B cell (primary cell): ENCODE data around the gene NAPB. TPM values are rescaled to one million over a fixed set of nuclear protein-coding genes. Genes with fewer than 3 reads are reported as not detected.

ENCODE experiments used
- ATAC-seq: fragments of 200-7000 bp; cut with Tn5 transposase; one replicate; pipeline ENCODE4 v1.10.0; 2021; ENCODE audit warnings: low read depth, mild to moderate bottlenecking, moderate number of reproducible peaks, moderate library complexity
- CTCF ChIA-PET: fragments of 350-600 bp; sonication (Branson Sonifier 250); formaldehyde crosslinking; loops from one replicate; lab custom pipeline; 2021; ENCODE audit warnings: antibody characterized with exemption, inconsistent platforms; lab: Charles Lee
- POLR2A ChIA-PET: fragments of 350-600 bp; sonication (Branson Sonifier 250); formaldehyde crosslinking; loops from one replicate; lab custom pipeline; 2021; ENCODE audit warnings: antibody characterized with exemption; lab: Charles Lee
- DNase-seq: peaks from one replicate; pipeline ENCODE4 v3.0.0; 2013
- H2AFZ ChIP-seq: 2 replicates; pipeline ENCODE4 v1.6.1; 2012; ENCODE audit warnings: mild to moderate bottlenecking, low read depth, low read length; ENCODE audit not compliant: insufficient read depth, poor library complexity, severe bottlenecking
- H3K27ac ChIP-seq, 2 donors: 1 replicate in 1 of 2; 2 replicates in 1 of 2; pipeline ENCODE4 v1.5.1; 2012 to 2013; ENCODE audit warnings: low read length in 2 of 2, mild to moderate bottlenecking in 2 of 2, moderate library complexity in 1 of 2
- H3K27me3 ChIP-seq, 4 experiments: fragments of 200-600 bp in 1 of 4; sonication (generic) in 1 of 4; replicated peaks in 1 of 4; 1 replicate in 2 of 4; 2 replicates in 2 of 4; pipeline versions ENCODE4 v1.6.1 to v1.7.0; 2013 to 2016; ENCODE audit warnings: low read length in 3 of 4, mild to moderate bottlenecking in 2 of 4, mixed read lengths in 1 of 4, moderate library complexity in 1 of 4; ENCODE audit not compliant: insufficient read depth in 4 of 4, control insufficient read depth in 3 of 4; ENCODE audit errors: control extremely low read depth in 1 of 4
- H3K36me3 ChIP-seq, 2 experiments: replicated peaks in 1 of 2; 1 replicate in 1 of 2; 2 replicates in 1 of 2; pipeline versions ENCODE4 v1.6.1 to v1.7.1; 2013; ENCODE audit warnings: low read length in 1 of 2; ENCODE audit not compliant: insufficient read depth in 2 of 2, control insufficient read depth in 1 of 2; ENCODE audit errors: control extremely low read depth in 1 of 2, extremely low read depth in 1 of 2
- H3K4me1 ChIP-seq, 2 donors: fragments of 200-600 bp in 1 of 2; sonication (generic) in 1 of 2; 1 replicate in 1 of 2; 2 replicates in 1 of 2; pipeline versions ENCODE4 v1.5.1 to v1.6.1; 2013 to 2017; ENCODE audit warnings: low read length in 2 of 2; ENCODE audit not compliant: control insufficient read depth in 2 of 2, insufficient read depth in 2 of 2
- H3K4me2 ChIP-seq: replicated peaks from 2 replicates; pipeline ENCODE3; 2012; ENCODE audit warnings: mild to moderate bottlenecking, low read depth, low read length; ENCODE audit not compliant: poor library complexity, severe bottlenecking
- H3K4me3 ChIP-seq, 5 experiments: fragments of 200-600 bp in 1 of 5; sonication (generic) in 1 of 5; 1 replicate in 3 of 5; 2 replicates in 2 of 5; pipeline versions ENCODE4 v1.5.1 to v1.7.0; 2011 to 2016; ENCODE audit warnings: low read length in 4 of 5, mild to moderate bottlenecking in 4 of 5, low read depth in 2 of 5, control low read depth in 1 of 5, moderate library complexity in 1 of 5; ENCODE audit not compliant: insufficient read depth in 1 of 5; ENCODE audit errors: control extremely low read depth in 1 of 5, extremely low read depth in 1 of 5
- H3K79me2 ChIP-seq: fragments of 200-600 bp; sonication (generic); one replicate; pipeline ENCODE4 v1.6.0; 2016; ENCODE audit warnings: low read length; ENCODE audit not compliant: control insufficient read depth, insufficient read depth
- H3K9ac ChIP-seq: fragments of 200-600 bp; sonication (generic); 2 replicates; pipeline ENCODE4 v1.6.1; 2017; ENCODE audit warnings: mild to moderate bottlenecking, low read length, moderate library complexity
- H3K9me3 ChIP-seq, 3 donors: one replicate each; pipeline versions ENCODE4 v1.6.1 to v1.7.1; 2013; ENCODE audit warnings: low read length in 2 of 3; ENCODE audit not compliant: control insufficient read depth in 2 of 3, insufficient read depth in 1 of 3; ENCODE audit errors: control extremely low read depth in 1 of 3
- H4K20me1 ChIP-seq: 2 replicates; pipeline ENCODE4 v1.6.0; 2012; ENCODE audit warnings: mild to moderate bottlenecking, low read length; ENCODE audit not compliant: insufficient read depth, control insufficient read depth, poor library complexity, severe bottlenecking
- H3K27ac Mint-ChIP-seq: one replicate; pipeline ENCODE4 v1.8.0; 2021; ENCODE audit warnings: mixed read lengths
- H3K27me3 Mint-ChIP-seq: one replicate; pipeline ENCODE4 v1.8.0; 2021; ENCODE audit warnings: mixed read lengths
- H3K4me1 Mint-ChIP-seq: one replicate; pipeline ENCODE4 v1.8.0; 2021; ENCODE audit warnings: mixed read lengths
- H3K4me3 Mint-ChIP-seq: one replicate; pipeline ENCODE4 v1.8.0; 2021; ENCODE audit warnings: mixed read lengths
- H3K9me3 Mint-ChIP-seq: one replicate; pipeline ENCODE4 v1.8.0; 2022; ENCODE audit warnings: mixed read lengths; ENCODE audit not compliant: insufficient read depth
- CTCF ChIP-seq: fragments of 200-600 bp; IDR thresholded peaks from one replicate; pipeline ENCODE4 v1.8.0; 2022; ENCODE audit warnings: antibody characterized with exemption, mild to moderate bottlenecking
- EZH2 ChIP-seq: IDR thresholded peaks from 2 replicates; pipeline ENCODE4 v1.6.1; 2012; ENCODE audit warnings: borderline replicate concordance, low read depth, mild to moderate bottlenecking, moderate library complexity, low read length; ENCODE audit not compliant: insufficient read depth, poor library complexity, severe bottlenecking
- WGBS: methylation state at CpG from one replicate; pipeline ENCODE4 v1.1.5; 2013; ENCODE audit warnings: missing lambda C conversion rate; ENCODE audit not compliant: insufficient coverage; 5-methylcytosine and 5-hydroxymethylcytosine counted together
- intact Hi-C: fragments of 100-400 bp; cut with micrococcal nuclease; formaldehyde crosslinking; loops from one replicate; pipeline ENCODE4 v1.10.0; 2022
- polyA plus RNA-seq: library from polyadenylated mRNA; depleted of rRNA; stranded (reverse); fragments of >200 nt; gene quantifications from 2 replicates; pipeline ENCODE4 v1.2.3, GENCODE V29; 2012
- total RNA-seq, 2 donors: library from RNA; stranded (reverse); fragments of 120-200 nt in 1 of 2; gene quantifications; 1 replicate in 1 of 2; 2 replicates in 1 of 2; pipeline versions ENCODE4 v1.2.3 to v1.2.4, GENCODE V29; 2013 to 2022

The NAPB gene
- total and polyA plus RNA-seq, 2 donors (not counting 1 experiment from before 2014, with no cell fraction given), result 4.1 to 13.0 TPM

- no peak overlapping the region for H2AFZ ChIP-seq
- H3K27ac ChIP-seq, result no peak overlapping the region
- H3K4me2 ChIP-seq, result no peak overlapping the region
- no CpG with 5 or more reads among the region's 1 CpG for WGBS
- ATAC-seq, result no peak
- H3K4me1 ChIP-seq, result peaks cover 0 to 3% of the 10 kb centered on the region in 2 donors
- H3K27ac Mint-ChIP-seq, result no peak overlapping the region
- no peaks in the 10 kb centered on the region for H3K9me3 Mint-ChIP-seq
- no peak overlapping the region for H3K4me3 ChIP-seq
- H3K9me3 ChIP-seq, result no peaks in the 10 kb centered on the region
- H3K4me3 Mint-ChIP-seq, result no peak overlapping the region
- H3K27me3 Mint-ChIP-seq, result no peaks in the 10 kb centered on the region
- no peaks in the 10 kb centered on the region for H3K27me3 ChIP-seq
- no peak for TF ChIP-seq CTCF
- H3K79me2 ChIP-seq, result no peaks in the 10 kb centered on the region
- no peak overlapping the region for H3K9ac ChIP-seq
- no peaks in the 10 kb centered on the region for H4K20me1 ChIP-seq
- no peak for DNase-seq
- peaks cover 4% of the 10 kb centered on the region for H3K4me1 Mint-ChIP-seq
- intact Hi-C loops, result no loop called here
- H3K36me3 ChIP-seq, result peaks cover 0 to 31% of the 10 kb centered on the region in 2 experiments
- CTCF ChIA-PET, result interaction anchor here (2.2 kb wide), 1 partner anchor 41 kb away, joined by 9 read pairs; no protein-coding TSS in a partner anchor
- POLR2A ChIA-PET, result no interaction called here
These were observed 31.1 kb downstream of the NAPB start for GRCh38 chr20:23390091-23390774.

GRCh38 chr20:23387118-23387443, 34.2 kb downstream of the NAPB start:
- Mint-ChIP-seq H3K27me3 (no peaks in the 10 kb centered on the region), H3K4me1 (peaks cover 4% of the 10 kb centered on the region), H3K9me3 (no peaks in the 10 kb centered on the region), H3K27ac (no peak overlapping the region), H3K4me3 (no peak overlapping the region)
- ChIA-PET POLR2A (no interaction called here), CTCF (no interaction called here)
- peaks cover 0 to 3% of the 10 kb centered on the region in 2 donors for H3K4me1 ChIP-seq
- H3K4me3 ChIP-seq, result no peak overlapping the region
- no peak for DNase-seq
- no peak overlapping the region for H3K9ac ChIP-seq
- no peak overlapping the region for H3K27ac ChIP-seq
- H3K4me2 ChIP-seq, result no peak overlapping the region
- intact Hi-C loops, result no loop called here
- H3K9me3 ChIP-seq, result peaks cover 0 to 5% (median 0%) of the 10 kb centered on the region in 3 donors
- no peak for ATAC-seq
- TF ChIP-seq EZH2, result no peak
- TF ChIP-seq CTCF, result no peak
- no peak overlapping the region for H2AFZ ChIP-seq
- no peaks in the 10 kb centered on the region for H3K79me2 ChIP-seq
- H3K27me3 ChIP-seq, result no peaks in the 10 kb centered on the region
- WGBS, result 100% methylated on average over 2 of the region's 3 CpGs
- H4K20me1 ChIP-seq, result no peaks in the 10 kb centered on the region
- H3K36me3 ChIP-seq, result peaks cover 0 to 22% of the 10 kb centered on the region in 2 experiments
